Endothelial cell of hepatic sinusoid (primary cell): ENCODE results near the gene FAM167B.

Experiments used
- in situ Hi-C: cut with HindIII; loops from 2 replicates; pipeline ENCODE4 v1.10.0; 2017; ENCODE audit warnings: low sequenced_read_pairs

Gene FAM167B

DNA sequence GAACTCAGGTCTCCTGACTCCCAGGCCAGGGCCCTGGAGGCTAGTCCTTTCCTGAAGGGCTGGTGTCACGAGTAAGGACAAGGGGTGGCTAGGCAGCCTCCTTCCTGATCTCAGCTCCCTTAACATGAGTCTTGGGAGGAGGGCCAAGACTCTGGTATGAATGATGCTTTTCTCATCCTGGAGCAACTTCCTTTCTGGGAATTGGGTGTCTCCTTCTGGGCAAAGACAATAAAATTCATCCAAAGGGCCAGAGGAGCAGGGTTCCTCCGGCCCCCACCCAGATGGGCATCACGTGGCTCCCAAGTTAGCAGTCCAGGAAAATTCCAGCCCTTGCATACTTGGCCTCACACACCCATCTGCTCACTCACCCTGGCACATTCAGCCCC, at the start of gene FAM167B:
FAM167B (plus strand) TSS at position 335 of the 386 bp plus-strand sequence. CDS start 200 bp downstream, outside the sequence.
- in situ Hi-C loops = no loop called here

DNA sequence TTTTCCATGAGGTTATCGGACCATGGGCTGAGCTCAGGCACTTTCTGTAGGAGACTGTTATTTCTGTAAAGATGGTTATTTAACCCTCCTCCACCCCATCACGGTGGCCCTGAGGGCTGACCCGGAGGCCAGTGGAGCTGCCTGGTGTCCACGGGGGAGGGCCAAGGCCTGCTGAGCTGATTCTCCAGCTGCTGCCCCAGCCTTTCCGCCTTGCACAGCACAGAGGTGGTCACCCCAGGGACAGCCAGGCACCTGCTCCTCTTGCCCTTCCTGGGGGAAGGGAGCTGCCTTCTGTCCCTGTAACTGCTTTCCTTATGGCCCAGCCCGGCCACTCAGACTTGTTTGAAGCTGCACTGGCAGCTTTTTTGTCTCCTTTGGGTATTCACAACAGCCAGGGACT, 49.2 kb upstream of the FAM167B start:
- in situ Hi-C loops = no loop called here

DNA sequence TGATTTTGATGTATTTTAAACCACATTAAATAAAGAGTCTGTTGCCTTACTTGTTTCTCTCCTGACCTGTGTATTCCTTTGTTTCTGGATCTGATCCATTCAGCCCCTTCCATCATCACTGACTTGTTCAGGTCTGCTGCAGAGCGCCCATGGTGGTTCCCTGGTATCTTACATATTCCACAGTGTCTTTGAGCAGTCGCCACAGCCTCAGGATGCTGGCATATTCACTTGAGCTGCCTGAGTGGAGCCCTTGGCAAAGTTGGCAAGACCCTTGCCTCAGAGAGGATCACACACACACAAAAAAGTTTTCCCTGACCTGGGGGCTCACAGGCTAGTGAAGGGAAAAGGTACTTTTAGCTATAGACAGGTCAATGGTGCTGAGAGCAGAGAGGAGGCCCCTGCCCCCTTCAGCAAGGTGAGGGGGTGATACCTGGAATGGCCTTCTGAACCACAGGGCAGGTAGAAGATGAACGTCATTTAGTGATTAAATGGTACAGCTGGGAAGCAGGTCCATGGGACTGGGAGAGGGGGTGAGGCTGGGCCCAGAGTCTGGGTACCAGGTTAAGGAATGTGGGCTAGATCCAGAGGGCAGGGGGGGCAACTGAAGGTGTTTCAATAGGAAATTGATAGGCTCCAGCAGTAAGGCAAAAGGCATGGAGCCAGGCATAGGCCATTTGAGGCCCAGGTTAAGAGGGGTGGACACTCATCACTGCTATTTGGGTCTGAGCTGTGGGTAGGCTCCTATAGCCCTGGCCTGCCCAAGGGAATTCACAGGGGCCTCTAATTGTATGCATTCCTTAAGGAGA, 48.6 kb upstream of the FAM167B start:
- in situ Hi-C loops = no loop called here

DNA sequence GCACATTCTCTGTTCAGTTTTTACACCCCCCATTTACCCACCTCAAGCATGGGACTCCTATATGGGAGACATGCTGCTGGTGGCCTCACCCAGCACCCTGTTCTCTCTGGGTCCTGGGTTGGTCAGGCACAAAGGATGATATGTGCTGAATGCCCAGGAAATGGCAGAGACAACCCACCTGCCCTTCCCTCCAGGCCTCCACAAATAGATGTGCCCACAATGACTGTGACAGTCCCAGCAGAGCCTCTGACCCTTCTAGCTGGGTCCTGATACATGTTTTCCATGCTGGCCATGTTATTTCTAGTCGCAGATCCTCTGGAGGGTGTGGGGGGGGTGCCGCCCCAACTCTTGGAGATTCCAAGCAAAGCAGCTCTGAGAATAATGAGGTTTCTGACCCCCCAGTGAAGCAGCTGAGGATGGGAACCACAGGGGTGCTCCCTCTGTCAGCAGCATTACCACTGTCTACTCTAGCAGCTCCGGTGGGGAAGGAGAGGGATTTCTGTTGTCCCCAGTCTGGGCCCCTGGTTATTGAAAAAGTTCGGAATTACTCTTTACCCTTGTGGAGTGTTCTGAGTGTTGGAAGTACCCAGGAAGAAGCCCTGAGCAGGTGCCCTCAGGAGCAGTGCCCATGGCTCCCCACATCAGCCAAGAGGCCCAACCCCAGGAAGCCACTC, 47.8 kb upstream of the FAM167B start:
- in situ Hi-C loops = no loop called here

DNA sequence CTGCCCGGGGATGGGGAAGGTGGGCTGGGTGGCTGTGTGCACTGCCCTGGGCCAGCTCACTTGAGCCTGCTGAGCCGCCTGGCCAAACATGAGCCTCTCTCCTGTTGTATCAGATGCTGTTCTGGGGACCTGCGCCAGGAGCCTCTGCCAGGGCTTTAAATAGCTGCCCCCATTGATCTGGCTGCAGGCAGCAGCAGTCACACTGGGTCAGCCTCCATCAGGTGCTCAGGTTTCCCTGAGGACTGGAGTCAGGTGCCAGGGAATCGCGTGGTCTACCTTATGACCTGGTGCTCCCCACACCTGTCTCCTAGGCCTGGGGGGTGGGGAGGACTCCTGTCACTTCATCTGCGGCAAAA, 47.3 kb upstream of the FAM167B start:
- in situ Hi-C loops = no loop called here

DNA sequence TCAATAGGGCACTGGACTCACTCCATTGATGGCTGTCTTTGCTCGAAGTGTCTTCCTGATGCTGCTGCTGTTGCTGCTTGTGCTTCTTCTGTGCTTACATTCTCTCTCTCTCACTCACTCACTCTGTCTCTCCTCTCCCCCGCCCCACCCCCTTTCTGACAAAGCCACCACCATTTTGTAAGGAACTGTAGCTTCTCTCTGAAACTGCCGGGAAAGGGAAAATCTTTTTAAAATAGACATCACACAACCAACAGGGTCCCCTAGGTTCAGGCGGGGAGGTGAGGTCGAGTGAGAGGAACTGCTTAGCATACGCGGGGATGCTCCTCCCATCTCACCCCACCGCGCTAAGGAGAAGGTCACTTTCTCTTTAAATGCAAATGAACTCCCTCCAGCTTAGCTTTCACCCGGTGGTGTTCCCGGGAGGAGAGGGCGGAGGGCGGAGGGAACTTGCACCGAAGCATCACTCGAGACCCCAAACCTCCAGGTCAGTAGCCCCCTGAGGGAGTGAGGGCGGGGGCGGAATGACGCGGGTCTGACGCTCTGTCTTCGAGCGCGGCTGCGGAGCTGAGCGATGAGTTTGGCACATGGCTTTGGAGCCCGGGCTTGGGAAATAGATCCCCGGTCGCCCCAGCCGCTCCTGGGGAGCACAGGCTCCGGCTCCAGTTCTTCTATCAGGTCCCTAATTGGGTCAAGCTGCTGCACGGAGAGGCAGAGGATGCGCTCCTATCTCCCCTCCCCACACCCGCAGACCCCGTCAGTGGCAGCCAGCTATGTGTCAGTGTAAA, 46.6 kb upstream of the FAM167B start, which contains the start of gene CCDC28B:
CCDC28B (plus strand) TSS at position 370 of the 785 bp plus-strand sequence. CDS start 1,341 bp downstream, outside the sequence.
- in situ Hi-C loops = no loop called here

DNA sequence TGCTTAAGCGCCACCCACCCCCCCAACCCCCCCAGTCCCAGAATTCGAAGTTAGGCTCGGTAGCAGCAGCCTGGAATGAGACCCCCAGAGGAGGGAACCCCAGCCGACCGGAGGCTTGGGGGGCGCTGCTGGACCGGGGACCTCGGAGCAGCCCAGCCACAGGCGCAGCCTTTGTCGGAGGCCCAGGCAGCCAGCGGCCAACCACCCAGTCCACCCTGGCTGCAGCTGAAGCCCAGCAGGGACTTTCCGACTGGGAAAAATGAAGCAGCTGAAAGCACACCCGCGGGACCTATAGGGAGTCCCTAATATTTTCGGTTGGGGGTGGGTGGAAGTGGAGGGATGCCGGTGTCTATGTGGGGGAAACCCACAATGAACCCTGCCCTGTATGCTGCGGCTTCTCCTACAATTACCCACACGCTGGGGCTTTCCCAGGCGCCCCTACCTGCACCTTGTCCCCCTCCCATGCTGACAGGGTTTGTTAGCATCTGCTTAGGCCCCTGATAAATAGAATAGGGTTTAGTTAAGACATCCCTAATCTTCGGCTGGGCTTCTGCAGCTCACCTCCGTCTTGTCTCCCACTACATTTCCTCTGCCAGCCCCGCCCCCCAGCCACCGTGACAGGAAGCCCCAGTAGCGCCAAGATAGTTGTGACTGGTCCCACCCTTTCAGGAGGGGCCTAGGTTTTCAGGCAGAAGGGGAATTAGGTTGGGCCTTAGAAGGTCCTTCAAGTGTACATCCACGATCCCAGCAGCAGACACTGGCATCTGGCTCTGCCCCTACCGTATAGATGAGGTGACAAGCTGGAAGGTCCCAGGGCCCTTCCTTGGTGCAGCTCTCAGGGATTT, 45.8 kb upstream of the FAM167B start:
- in situ Hi-C loops = no loop called here

DNA sequence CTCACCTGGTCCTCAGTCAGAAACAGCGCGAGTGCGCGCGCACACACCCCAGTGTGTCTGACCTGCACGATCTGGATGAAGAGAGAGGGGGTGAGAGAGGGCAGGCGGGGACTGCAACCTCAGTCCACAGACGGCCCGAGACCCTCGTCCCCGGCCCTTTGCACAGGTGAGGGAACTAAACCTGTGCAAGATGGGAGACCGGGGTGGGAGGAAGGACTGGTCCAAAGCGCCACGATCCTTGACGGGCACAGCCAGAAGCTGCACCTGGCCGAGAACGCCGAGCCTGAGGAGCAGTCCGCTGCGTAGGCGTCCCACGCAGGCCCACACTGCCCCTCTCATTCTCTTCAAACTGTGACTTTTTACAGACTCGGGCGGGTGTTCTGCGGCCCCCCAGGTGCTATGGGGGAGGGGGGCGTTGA, 42.1 kb upstream of the FAM167B start:
- in situ Hi-C loops = loop anchor here (5.0 kb wide), 1 partner anchor 202 kb away; no protein-coding TSS in a partner anchor

DNA sequence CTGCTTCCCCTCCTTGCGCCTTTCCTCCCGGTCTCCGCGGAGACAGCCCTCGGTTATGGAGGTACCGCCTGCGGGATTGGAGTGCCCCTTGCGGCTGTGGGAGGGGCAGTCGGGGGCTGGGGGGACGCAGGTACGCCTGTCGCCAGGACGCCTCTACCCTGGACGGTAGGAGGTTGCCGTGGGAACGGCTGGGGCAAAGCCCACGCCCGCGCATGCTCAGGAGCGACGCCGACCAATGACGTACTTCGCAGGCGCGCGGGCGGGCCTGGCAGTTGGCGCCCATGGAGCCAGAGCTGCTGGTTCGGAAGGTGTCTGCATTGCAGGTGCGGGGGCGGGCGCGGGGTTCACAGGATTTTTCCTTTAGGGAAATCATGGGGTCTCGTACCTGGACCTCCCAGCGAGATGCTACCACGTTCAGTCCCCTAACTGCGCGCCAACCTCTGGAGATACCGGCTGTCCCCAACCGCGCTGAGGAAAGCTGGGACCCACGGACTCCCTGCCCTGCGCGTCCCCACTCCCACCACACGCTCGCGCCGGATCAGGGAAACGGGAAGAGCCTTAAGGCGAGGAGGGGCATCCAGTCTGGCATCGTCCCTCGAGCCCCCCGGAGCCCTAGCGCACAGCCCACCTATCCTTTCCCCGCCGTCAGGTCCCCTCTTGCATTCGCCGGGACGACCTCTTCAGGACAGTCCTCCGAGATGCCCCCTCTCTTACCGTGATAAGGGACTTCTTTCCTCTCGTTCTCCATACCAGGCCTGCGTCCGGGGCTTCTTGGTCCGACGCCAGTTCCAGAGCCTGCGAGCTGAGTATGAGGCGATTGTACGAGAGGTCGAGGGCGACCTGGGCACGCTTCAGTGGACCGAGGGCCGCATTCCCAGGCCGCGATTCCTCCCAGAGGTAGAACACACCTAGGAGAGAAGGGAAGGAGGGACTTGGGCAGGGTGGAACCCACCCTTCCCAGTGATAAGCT, 41.3 kb upstream of the FAM167B start, which contains the start of gene IQCC:
IQCC (plus strand) TSS at position 271 of the 970 bp plus-strand sequence; CDS start at position 282, 11 bp downstream.
- in situ Hi-C loops = loop anchor here (5.0 kb wide), 1 partner anchor 202 kb away; no protein-coding TSS in a partner anchor

DNA sequence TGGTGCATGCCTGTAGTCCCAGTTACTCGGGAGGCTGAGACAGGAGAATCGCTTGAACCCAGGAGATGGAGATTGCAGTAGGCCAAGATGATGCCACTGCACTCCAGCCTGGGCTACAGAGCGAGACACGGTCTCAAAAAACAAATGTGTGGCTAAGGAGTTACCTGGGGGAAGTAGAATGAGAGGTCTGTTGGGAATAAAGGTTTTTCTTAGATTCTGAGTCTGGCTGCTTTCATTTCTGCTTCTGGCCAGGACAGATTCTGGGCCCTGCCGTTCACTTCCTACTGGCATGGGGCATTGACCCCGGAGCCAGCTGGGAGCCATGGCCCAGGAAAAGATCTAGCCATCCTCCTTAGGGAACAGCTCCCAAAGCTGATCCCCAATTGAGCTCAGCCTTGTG, 38.6 kb upstream of the FAM167B start:
- in situ Hi-C loops = loop anchor here (5.0 kb wide), 1 partner anchor 199 kb away; no protein-coding TSS in a partner anchor

DNA sequence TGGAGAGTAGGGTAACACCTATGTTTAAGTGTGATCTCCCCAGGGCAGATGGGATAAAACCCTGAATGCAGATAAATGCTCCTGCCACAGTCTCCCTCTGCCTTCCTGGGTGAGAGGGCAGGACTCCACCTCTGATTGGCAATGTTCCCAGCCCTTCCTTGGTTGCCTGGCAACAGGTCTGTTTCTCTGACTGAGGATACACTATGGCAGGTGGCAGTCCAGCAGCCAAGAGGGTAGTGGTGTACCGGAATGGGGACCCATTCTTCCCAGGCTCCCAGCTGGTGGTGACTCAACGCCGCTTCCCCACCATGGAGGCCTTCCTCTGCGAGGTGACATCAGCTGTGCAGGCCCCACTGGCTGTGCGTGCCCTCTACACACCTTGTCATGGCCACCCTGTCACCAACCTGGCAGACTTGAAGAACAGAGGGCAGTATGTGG, 38.1 kb upstream of the FAM167B start, which contains the start of gene DCDC2B:
DCDC2B (plus strand) TSS at position 199 of the 438 bp plus-strand sequence; CDS start at position 204, 5 bp downstream.
- in situ Hi-C loops = loop anchor here (5.0 kb wide), 1 partner anchor 198 kb away; no protein-coding TSS in a partner anchor

DNA sequence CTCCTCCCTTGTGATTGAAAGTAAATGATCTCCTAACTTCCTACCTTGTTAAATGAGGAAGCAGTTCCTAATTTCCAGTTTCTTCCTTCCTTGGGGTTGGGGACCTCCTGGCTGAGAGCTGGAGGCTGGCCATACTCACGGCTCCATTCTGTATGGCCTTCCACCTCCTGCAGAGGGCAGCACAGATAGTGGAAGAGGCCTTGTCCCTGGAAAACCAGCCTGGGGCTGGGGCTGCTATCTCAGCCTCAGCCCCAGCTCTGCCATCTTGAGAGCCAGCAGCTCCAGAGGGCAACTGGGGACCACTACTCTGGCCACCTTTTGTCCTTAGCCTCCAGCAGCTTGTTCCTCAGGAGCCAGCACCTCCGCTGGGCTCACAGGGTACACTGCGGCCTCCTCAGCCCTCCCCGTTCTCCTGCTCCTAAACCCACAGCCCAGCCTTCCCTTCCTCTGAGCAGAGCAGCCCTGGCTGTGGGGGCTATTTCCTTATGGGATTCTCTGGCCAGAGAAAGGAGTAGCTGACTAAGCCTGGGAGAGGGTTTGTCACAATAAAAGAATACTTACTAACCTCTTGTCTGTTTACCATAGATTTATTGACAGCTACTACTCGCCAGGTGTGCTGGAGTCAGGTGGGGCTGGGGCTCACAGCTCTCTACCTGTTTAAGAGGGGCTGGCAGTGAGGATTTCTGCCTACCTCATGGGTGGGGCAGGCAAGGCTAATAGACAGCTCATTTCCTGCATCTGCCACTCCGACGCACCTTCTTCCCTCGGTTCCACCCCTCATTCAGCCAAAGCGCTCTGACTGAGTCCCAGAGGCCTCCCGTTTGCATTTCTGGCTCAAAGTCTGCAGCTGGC, 31.2 kb upstream of the FAM167B start:
- in situ Hi-C loops = no loop called here

DNA sequence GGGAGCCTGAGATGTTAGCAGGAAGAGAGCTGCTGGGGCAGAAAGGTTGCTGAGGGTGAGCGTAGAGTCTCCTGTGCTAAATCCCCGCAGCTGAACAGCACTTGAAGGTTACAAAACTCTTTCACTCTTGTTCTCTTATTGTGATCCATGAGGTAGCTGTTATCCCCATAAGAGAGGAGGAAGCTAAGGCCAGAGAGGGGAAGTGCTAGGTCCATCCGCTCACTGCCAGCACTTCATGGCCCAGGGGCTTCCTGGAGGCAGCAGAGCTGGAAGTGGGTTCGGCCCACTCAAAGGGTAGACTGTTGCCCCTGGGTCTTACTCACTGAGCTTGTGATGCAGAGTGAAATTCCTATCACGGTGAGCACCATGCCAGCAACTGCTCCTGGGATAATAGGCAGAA, 30.5 kb upstream of the FAM167B start:
- in situ Hi-C loops = no loop called here

DNA sequence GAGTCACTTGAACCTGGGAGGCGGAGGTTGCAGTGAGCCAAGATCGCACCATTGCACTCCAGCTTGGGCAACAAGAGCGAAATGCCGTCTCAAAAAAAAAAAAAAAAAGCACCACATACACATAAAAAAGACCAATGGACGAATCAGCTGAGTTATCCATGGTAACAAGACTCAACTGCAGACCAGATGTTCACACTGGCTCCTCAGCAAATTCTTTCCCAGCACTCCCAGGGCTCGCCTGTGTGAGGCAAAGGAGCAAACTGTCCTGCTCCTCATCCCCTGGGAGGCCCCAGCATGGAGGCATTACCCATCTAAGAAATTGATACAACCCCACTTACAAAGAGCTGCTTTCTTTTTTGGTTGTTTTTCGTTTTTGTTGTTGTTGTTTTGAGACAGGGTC, 28.0 kb upstream of the FAM167B start:
- in situ Hi-C loops = no loop called here

DNA sequence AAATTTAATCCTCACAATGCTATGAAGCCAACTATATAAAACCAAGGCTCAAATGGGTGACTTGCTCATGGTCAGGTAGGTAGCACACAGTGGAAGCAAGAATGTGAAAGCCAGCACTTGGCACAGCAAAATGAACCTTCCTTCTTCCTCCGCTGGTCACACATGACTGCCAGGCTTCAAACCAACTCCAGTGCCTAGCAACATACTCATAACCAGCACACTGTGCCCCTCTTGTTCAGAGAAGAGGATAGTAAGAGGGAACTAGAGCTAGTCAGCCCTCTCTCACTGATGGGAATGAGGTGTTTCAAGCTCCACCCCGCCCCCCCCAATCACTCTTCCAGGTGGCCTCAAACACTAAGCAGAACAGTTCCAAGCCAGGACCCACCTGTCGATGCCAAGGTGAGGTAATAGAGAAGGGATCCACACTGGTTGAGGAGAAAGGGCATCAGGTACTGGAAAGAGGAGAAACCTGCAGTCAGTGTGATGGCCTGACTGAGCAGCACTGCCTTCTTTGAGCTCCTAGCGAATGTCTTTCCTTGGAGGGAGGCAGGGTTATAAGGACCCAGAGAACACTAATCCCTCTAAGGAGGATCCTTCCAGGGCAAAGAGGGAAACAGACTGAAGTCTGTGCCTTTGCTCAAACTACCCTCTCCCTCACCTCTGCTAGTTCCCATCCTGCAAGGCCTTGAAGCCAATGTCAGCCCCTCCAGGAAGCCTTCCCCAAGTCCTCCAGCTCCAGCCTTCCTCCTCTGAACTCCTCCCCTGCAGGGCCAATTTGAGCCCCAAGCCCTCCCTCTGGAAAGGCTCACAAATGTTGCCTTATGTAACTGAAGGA, 26.1 kb upstream of the FAM167B start:
- in situ Hi-C loops = no loop called here

DNA sequence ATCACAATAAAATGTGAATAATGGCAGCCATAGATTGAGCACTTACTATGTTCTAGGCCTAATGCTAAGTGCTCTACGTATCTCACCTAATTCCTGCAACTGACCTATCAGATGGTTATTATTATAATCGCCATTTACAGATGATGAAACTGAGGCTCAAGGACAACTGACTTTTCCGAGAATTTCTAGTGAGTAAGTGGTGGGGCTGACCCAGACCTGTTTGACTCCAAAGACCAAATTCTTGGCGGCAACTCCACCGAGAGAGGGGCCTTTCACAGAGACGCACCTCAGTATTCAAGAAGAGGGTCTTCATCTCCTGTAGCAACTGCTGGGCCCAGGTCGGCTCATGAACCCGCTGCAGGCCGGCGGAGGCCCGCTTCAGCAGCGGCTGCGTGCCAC, 25.4 kb upstream of the FAM167B start:
- in situ Hi-C loops = no loop called here
